GM12874 (cell line): ENCODE data around the gene DBNDD1.

Experiments used
- CTCF ChIP-seq: IDR thresholded peaks from 2 replicates; pipeline ENCODE4 v1.5.1; 2011; ENCODE audit warnings: low read depth, mild to moderate bottlenecking, control low read depth, low read length, moderate library complexity; ENCODE audit not compliant: insufficient read depth

Gene DBNDD1

GRCh38 chr16:90018652-90019542, at the start of gene DBNDD1:
Gene DBNDD1, minus strand, starts transcription at chr16:90019456. Its CDS starts 115 bp downstream, at chr16:90019341.
- TF ChIP-seq CTCF: no peak

GRCh38 chr16:90061437-90061836, 42.2 kb upstream of the DBNDD1 start:
- no peak for TF ChIP-seq CTCF

- TF ChIP-seq CTCF: no peak
Measured at GRCh38 chr16:90057738-90058173, 38.5 kb upstream of the DBNDD1 start.

GRCh38 chr16:90055371-90055770, 36.1 kb upstream of the DBNDD1 start:
- TF ChIP-seq CTCF: no peak

- no peak for TF ChIP-seq CTCF
Measured at GRCh38 chr16:90054554-90054953, 35.3 kb upstream of the DBNDD1 start.

GRCh38 chr16:90053902-90054500, 34.7 kb upstream of the DBNDD1 start:
- TF ChIP-seq CTCF: no peak

- TF ChIP-seq CTCF: no peak
Measured at GRCh38 chr16:90050969-90051368, 31.7 kb upstream of the DBNDD1 start.
